ENCODE measurements around the gene AJUBA. TPM values are rescaled to one million over a fixed set of nuclear protein-coding genes. Genes with fewer than 3 reads are reported as not detected.

AJUBA gene
- total and polyA plus RNA-seq, 2 of the 8 experiments (the other 6 are each of a cell fraction or from before 2014, with no cell fraction given), result 33.1 to 46.0 TPM

DNA sequence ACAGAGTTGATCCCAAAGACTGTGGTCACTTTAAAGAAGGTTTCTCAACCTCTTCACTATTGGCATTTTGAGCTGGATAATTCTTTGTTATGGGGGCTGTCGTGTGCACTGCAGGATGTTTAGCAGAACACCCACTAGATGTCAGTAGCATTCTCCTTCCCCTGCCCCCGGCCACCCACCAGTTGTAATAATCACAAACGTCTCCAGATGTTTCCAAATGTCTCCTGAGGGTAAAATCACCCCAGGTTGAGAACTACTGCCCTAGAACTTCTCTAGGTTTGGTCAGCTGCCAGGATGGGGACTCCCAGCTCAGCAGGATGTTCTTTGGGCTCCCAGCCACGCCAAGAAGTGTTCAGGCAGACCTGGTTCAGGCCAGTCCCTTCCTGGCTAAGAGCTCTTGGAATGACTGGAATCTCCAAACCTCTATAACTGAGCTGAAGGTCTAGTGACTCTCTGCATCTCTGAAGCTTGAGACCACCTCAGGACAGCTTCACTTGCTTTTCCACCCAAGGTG lies 12.5 kb upstream of the AJUBA start:
- ChIA-PET CTCF (ENCODE audit: partially characterized antibody) (interaction anchor here (0.5 to 23.0 kb wide), 34 partner anchors 11 to 467 kb away, joined by 3 to 785 read pairs (median 4); partner anchors contain the start of genes ACIN1, AJUBA, C14orf119 and CDH24), POLR2A (ENCODE audit: partially characterized antibody) (interaction anchor here (0.6 to 12.2 kb wide), 18 partner anchors 10 to 487 kb away, joined by 3 to 133 read pairs (median 4); partner anchors contain the start of genes AJUBA, CDH24, HAUS4 and PSMB11)
- no peak overlapping the region for H3K4me3 ChIP-seq (ENCODE audit: extremely low read depth in 1 of 4, insufficient read depth in 2 of 4, low read depth in 3 of 4, low read length in 4 of 4)
- no peaks in the 10 kb centered on the region for H4K20me1 ChIP-seq (replicated peaks in 1 of 2; ENCODE audit: control insufficient read depth in 1 of 2, insufficient read depth in 2 of 2, low read length in 2 of 2)
- H3K79me1 ChIP-seq (ENCODE audit: low read depth, low read length), result no peaks in the 10 kb centered on the region; the same call in 1 of the 2 replicates
- no peaks in the 10 kb centered on the region for H3K79me2 ChIP-seq (ENCODE audit: control insufficient read depth in 1 of 2, insufficient read depth in 2 of 2, low read length in 2 of 2)
- H4K91ac ChIP-seq (replicated peaks; ENCODE audit: insufficient read length, low read length), result peak overlapping the region; percentile 92
- DNase-seq (ENCODE audit: low read depth in 1 of 2, low spot score in 2 of 2) (no peak), FAIRE-seq (no peak)
- H3K56ac ChIP-seq (replicated peaks; ENCODE audit: insufficient read length, low read depth, low read length), result no peak overlapping the region
- 55% methylated on average over 4 of the region's 4 CpGs; no CpG with 5 or more reads in 1 of the 2 experiments for WGBS, 2 experiments (ENCODE audit: extremely low coverage in 1 of 2, insufficient coverage in 1 of 2, insufficient read length in 1 of 2, insufficient replicate concordance in 2 of 2, low coverage in 1 of 2, low lambda C conversion rate in 2 of 2, missing lambda C conversion rate in 1 of 2)
- no peak overlapping the region for H3K9ac ChIP-seq (replicated peaks in 1 of 4; ENCODE audit: extremely low read depth in 1 of 4, low read depth in 3 of 4, low read length in 3 of 4)
- TF ChIP-seq CTCF (IDR thresholded peaks at IDR 0.05; ENCODE audit: control extremely low read depth in 1 of 3, insufficient read depth in 1 of 3, low read depth in 1 of 3, low read length in 3 of 3) (peak; percentile 38 to 64 (median 46); a peak in 3 of 4 replicates), TEAD4 (IDR thresholded peaks at IDR 0.05; ENCODE audit: low read depth, low read length) (peak; percentile 64), RAD21 (IDR thresholded peaks at IDR 0.05 in 1 of 2, conservative IDR thresholded peaks at IDR 0.05 in 1 of 2; ENCODE audit: low read depth in 2 of 2, low read length in 2 of 2) (peak; percentile 55 to 72), EZH2 (IDR thresholded peaks at IDR 0.05; ENCODE audit: low read depth, low read length, severe bottlenecking) (no peak), JUND (IDR thresholded peaks at IDR 0.05; ENCODE audit: low read length) (no peak), RNF2 (IDR thresholded peaks at IDR 0.05; ENCODE audit: borderline replicate concordance, low read depth, low read length, missing control alignments, poor library complexity, severe bottlenecking) (no peak), ASH2L (IDR thresholded peaks at IDR 0.05; ENCODE audit: low read length) (no peak), GABPA (IDR thresholded peaks at IDR 0.05; ENCODE audit: borderline replicate concordance, insufficient read depth, low read length) (no peak)
- no peaks in the 10 kb centered on the region for H3K36me3 ChIP-seq (ENCODE audit: control insufficient read depth in 2 of 4, insufficient read depth in 4 of 4, low read length in 3 of 4)
- no peak overlapping the region; a peak in 1 of 4 replicates for H3K4me2 ChIP-seq (ENCODE audit: insufficient read depth in 1 of 2, low read depth in 2 of 2, low read length in 2 of 2)
- no peak overlapping the region for H3K23ac ChIP-seq (ENCODE audit: insufficient read length)
- no peaks in the 10 kb centered on the region for H3K27me3 ChIP-seq (replicated peaks in 1 of 4; ENCODE audit: control insufficient read depth in 3 of 4, extremely low read depth in 1 of 4, insufficient read depth in 3 of 4, low read length in 3 of 4)
- H4K8ac ChIP-seq (ENCODE audit: extremely low read depth, insufficient read depth, low read length), result no peak overlapping the region
- no peak overlapping the region for H3K27ac ChIP-seq (ENCODE audit: low read depth, low read length)
- no peaks in the 10 kb centered on the region; the same call in 1 of the 2 replicates for H3K23me2 ChIP-seq (ENCODE audit: low read depth, low read length)
- H2BK120ac ChIP-seq (replicated peaks; ENCODE audit: low read depth, low read length), result peak overlapping the region; percentile 68
- H3K18ac ChIP-seq (ENCODE audit: extremely low read depth, low read length), result no peak overlapping the region
- peak overlapping the region; percentile 61; the same call in 1 of the 2 replicates for H2AFZ ChIP-seq (ENCODE audit: low read length)
- no peak overlapping the region for H2AK5ac ChIP-seq (ENCODE audit: low read depth, low read length)
- H3K4ac ChIP-seq (replicated peaks; ENCODE audit: insufficient read length, low read depth, low read length), result no peak overlapping the region
- H4K5ac ChIP-seq (ENCODE audit: insufficient read length, low read depth, low read length), result no peak overlapping the region
- no peak overlapping the region for H2BK20ac ChIP-seq (ENCODE audit: low read length)
- H2BK12ac ChIP-seq (ENCODE audit: low read depth, low read length), result no peak overlapping the region
- H2BK5ac ChIP-seq (ENCODE audit: low read depth, low read length), result no peak overlapping the region; the same call in 1 of the 2 replicates
- H3K4me1 ChIP-seq (replicated peaks in 1 of 4; ENCODE audit: control insufficient read depth in 3 of 4, insufficient read depth in 4 of 4, low read length in 3 of 4), result peaks cover 0 to 5% (median 2%) of the 10 kb centered on the region in 4 experiments; a peak in 2 of 7 replicates
- H3K9me3 ChIP-seq (ENCODE audit: insufficient read depth in 2 of 2, low read depth in 1 of 2, low read length in 1 of 2), result no peaks in the 10 kb centered on the region
- no peak overlapping the region for H3K14ac ChIP-seq (ENCODE audit: insufficient read length)
- no peak overlapping the region for H2BK15ac ChIP-seq (ENCODE audit: low read length)
